A549 (cell line): ENCODE data around the gene MDC1. TPM values are rescaled to one million over a fixed set of nuclear protein-coding genes. Genes with fewer than 3 reads are reported as not detected.
A peak's percentile ranks its signal among the peaks of the same experiment; 100 is the strongest.

Experiments
- ATAC-seq, 2 experiments: fragments of 200-7000 bp in 1 of 2; fragments of >200 bp in 1 of 2; cut with Nextera tagmentation in 1 of 2; cut with Tn5 transposase in 1 of 2; 3 replicates each; pipeline versions ENCODE4 v1.8.0 to v1.9.1; 2018 to 2020; ENCODE audit warnings: mild to moderate bottlenecking in 1 of 2, moderate library complexity in 1 of 2
- CTCF ChIA-PET: fragments of 300-600 bp; sonication (Branson Sonifier 250); formaldehyde crosslinking; extraction: SDS; loops from one replicate; lab custom pipeline; 2021; ENCODE audit warnings: antibody characterized with exemption, inconsistent platforms; lab: Yijun Ruan, JAX
- POLR2A ChIA-PET: fragments of 350-600 bp; formaldehyde crosslinking; extraction: SDS; loops from one replicate; lab custom pipeline; 2021; ENCODE audit warnings: antibody characterized with exemption, inconsistent platforms; lab: Yijun Ruan, JAX
- DNase-seq, 2 experiments: peaks; one replicate each; pipeline versions ENCODE4 v3.0.0 to v3.0.0-alpha.2; 2011 to 2016; ENCODE audit warnings: low read depth in 1 of 2, low spot score in 1 of 2
- FAIRE-seq: peaks from 2 replicates; lab custom pipeline; 2011; peaks lifted over from hg19 to GRCh38; lab: Jason Lieb, UNC
- H3K27ac ChIP-seq, 2 experiments: fragments of >200 bp; sonication (Bioruptor Twin); formaldehyde crosslinking; 3 replicates each; pipeline ENCODE4 v1.5.1; 2016 to 2017
- H3K4me1 ChIP-seq: fragments of >200 bp; sonication (Bioruptor Twin); formaldehyde crosslinking; 3 replicates; pipeline ENCODE4 v1.6.1; 2016
- H3K4me2 ChIP-seq: fragments of >200 bp; sonication (Bioruptor Twin); formaldehyde crosslinking; 3 replicates; pipeline ENCODE4 v1.6.1; 2016
- H3K4me3 ChIP-seq: fragments of >200 bp; sonication (Bioruptor Twin); formaldehyde crosslinking; 3 replicates; pipeline ENCODE4 v1.5.1; 2016
- H3K9me3 ChIP-seq: fragments of >200 bp; sonication (Bioruptor Twin); formaldehyde crosslinking; 3 replicates; pipeline ENCODE4 v1.6.1; 2016
- BHLHE40 ChIP-seq: IDR thresholded peaks from 2 replicates; pipeline ENCODE4 v1.6.1; 2012; ENCODE audit warnings: low read depth, low read length, inconsistent platforms
- CBX2 ChIP-seq: fragments of 200-600 bp; sonication (generic); IDR thresholded peaks from 2 replicates; pipeline ENCODE4 v1.6.1; 2016; ENCODE audit warnings: low read depth, mild to moderate bottlenecking, borderline replicate concordance
- CBX8 ChIP-seq: fragments of 200-600 bp; sonication (generic); IDR thresholded peaks from 2 replicates; pipeline ENCODE4 v1.6.1; 2016
- CHD4 ChIP-seq: fragments of 200-600 bp; sonication (generic); IDR thresholded peaks from 2 replicates; pipeline ENCODE4 v1.6.1; 2016; ENCODE audit warnings: antibody characterized with exemption, mild to moderate bottlenecking, borderline replicate concordance
- EHF ChIP-seq: fragments of 250-450 bp; sonication (Bioruptor Pico); IDR thresholded peaks from 2 replicates; pipeline ENCODE4 v1.5.0; 2020; ENCODE audit warnings: mild to moderate bottlenecking
- EHMT2 ChIP-seq: fragments of 200-600 bp; sonication (generic); IDR thresholded peaks from 2 replicates; pipeline ENCODE4 v1.6.1; 2016; ENCODE audit warnings: antibody characterized with exemption, low read depth, mild to moderate bottlenecking, moderate library complexity
- EP300 ChIP-seq, 2 experiments: fragments of >200 bp; sonication (Bioruptor Twin); formaldehyde crosslinking; IDR thresholded peaks; 2 replicates in 1 of 2; 3 replicates in 1 of 2; pipeline ENCODE4 v1.6.1; 2016 to 2017
- FOXS1 ChIP-seq: fragments of 250-450 bp; sonication (Bioruptor Pico); IDR thresholded peaks from 2 replicates; pipeline ENCODE4 v1.5.0; 2020; ENCODE audit warnings: mild to moderate bottlenecking, moderate library complexity
- HOXB5 ChIP-seq: fragments of 250-450 bp; sonication (Bioruptor Pico); IDR thresholded peaks from 2 replicates; pipeline ENCODE4 v1.5.0; 2020; ENCODE audit warnings: mild to moderate bottlenecking, moderate library complexity
- JUN ChIP-seq, 2 experiments: fragments of >200 bp; sonication (Bioruptor Twin); formaldehyde crosslinking; IDR thresholded peaks; 2 replicates in 1 of 2; 3 replicates in 1 of 2; pipeline ENCODE4 v1.6.1; 2016 to 2017
- JUNB ChIP-seq: fragments of >200 bp; sonication (Bioruptor Twin); formaldehyde crosslinking; IDR thresholded peaks from 2 replicates; pipeline ENCODE4 v1.6.1; 2016
- NFE2L2 ChIP-seq: fragments of 150-350 bp; conservative IDR thresholded peaks from 2 replicates; pipeline ENCODE4 v1.6.1; 2014; ENCODE audit warnings: low read length
- NPAS2 ChIP-seq: fragments of 250-450 bp; sonication (Bioruptor Pico); IDR thresholded peaks from 2 replicates; pipeline ENCODE4 v1.8.0; 2022; ENCODE audit warnings: mild to moderate bottlenecking, moderate library complexity, borderline replicate concordance
- POLR2A ChIP-seq: IDR thresholded peaks from 2 replicates; pipeline ENCODE4 v1.6.1; 2012; ENCODE audit warnings: mild to moderate bottlenecking, low read length
- TP53 ChIP-seq: fragments of 250-450 bp; sonication (Bioruptor Pico); IDR thresholded peaks from 2 replicates; pipeline ENCODE4 v1.5.0; 2021; ENCODE audit warnings: mild to moderate bottlenecking, moderate library complexity
- ZFP36 ChIP-seq: fragments of 450-650 bp; IDR thresholded peaks from 2 replicates; pipeline ENCODE4 v1.6.1; 2014; ENCODE audit warnings: borderline replicate concordance; ENCODE audit not compliant: partially characterized antibody
- ZSCAN20 ChIP-seq: fragments of 250-450 bp; sonication (Bioruptor Pico); IDR thresholded peaks from 2 replicates; pipeline ENCODE4 v1.8.0; 2022; ENCODE audit warnings: mild to moderate bottlenecking, moderate library complexity
- WGBS: methylation state at CpG from one replicate; pipeline ENCODE4 v1.1.6; 2017; ENCODE audit errors: missing lambda C conversion rate; 5-methylcytosine and 5-hydroxymethylcytosine counted together
- polyA plus RNA-seq, 4 experiments: library from polyadenylated mRNA; depleted of rRNA in 3 of 4; stranded (reverse); fragments of >200 nt; fragmentation: RNase III in 1 of 4; extraction: RNeasy Plus Mini Kit Qiagen cat#74134 plus additional on column Dnase treatment in 1 of 4; gene quantifications; 2 replicates in 3 of 4; 3 replicates in 1 of 4; pipeline ENCODE4 v1.2.3, GENCODE V29; 2011 to 2017
- TF ChIP-seq, protein P1 (sequence below): IDR thresholded peaks from 2 replicates; pipeline ENCODE4 v1.6.1; 2012
- TF ChIP-seq, protein P2 (sequence below): fragments of >200 bp; sonication (Bioruptor Twin); formaldehyde crosslinking; IDR thresholded peaks from 3 replicates; pipeline ENCODE4 v1.5.1; 2016
- TF ChIP-seq, protein P3 (sequence below): fragments of 200-600 bp; sonication (generic); IDR thresholded peaks from 2 replicates; pipeline ENCODE4 v1.6.1; 2016; ENCODE audit warnings: antibody characterized with exemption, mild to moderate bottlenecking, moderate library complexity
- TF ChIP-seq, protein P4 (sequence below): fragments of >200 bp; sonication (Bioruptor Twin); formaldehyde crosslinking; IDR thresholded peaks from 2 replicates; pipeline ENCODE4 v1.6.1; 2016
- TF ChIP-seq, protein P5 (sequence below): fragments of 250-450 bp; sonication (Bioruptor Pico); IDR thresholded peaks from 2 replicates; pipeline ENCODE4 v1.5.0; 2020; ENCODE audit warnings: low read depth, mild to moderate bottlenecking, moderate library complexity

The MDC1 gene
- polyA plus RNA-seq, 2 of the 4 experiments (the other 2 are of a cell fraction), result 8.2 to 16.5 TPM

DNA sequence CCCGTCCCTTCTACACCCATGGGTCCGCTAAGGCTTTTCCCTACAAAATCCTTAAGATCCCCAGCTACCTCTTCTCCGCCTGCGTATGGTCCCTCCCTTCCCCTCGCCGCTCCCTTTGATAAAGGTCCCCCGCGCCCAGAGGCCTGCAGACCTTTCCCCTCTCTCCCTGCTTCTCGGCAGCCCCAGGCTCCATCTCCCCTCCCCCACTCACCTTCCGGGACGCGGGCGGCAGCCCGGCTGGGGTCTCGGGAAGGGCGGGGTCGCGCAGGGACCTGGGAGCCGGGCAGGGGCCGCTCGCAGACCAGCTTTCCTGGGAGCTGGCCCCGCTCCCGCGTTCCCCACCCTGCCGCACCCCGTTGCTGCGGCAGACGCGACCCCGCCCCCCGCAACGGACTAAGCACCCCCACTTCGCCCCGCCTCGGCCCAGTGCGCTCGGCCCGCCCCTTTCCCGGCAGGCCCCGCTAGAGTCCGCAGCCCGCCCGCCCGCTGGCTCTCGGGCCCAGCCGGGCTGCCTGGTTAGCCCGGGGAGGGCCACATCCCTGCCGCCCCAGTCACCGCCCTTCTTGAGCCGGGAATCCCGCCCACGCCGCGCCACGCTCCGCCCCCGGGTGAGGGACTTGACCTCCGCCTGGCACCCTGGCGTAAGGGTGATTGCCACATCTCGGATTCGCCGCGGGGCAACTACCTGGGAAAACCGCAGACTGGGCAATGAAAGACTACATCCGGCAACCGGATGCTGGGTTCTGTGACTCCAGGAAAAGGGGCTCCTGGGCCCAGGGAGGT lies 25.4 kb upstream of the MDC1 start, which contains the start of gene FLOT1 (continued):
- TF ChIP-seq ZFP36 (no peak), CBX8 (no peak), CHD4 (no peak), JUN (IDR thresholded peaks at IDR 0.05) (peak; percentile 99 to 100), JUNB (no peak), NPAS2 (CRISPR knock-in tag) (no peak), EP300 (IDR thresholded peaks at IDR 0.05) (peak; percentile 5 to 41; a peak in 2 of 5 replicates), CBX2 (no peak), NFE2L2 (no peak), HOXB5 (CRISPR knock-in tag) (peak; percentile 72), EHMT2 (no peak), BHLHE40 (no peak), FOXS1 (CRISPR knock-in tag) (no peak; the same call in 1 of the 2 replicates), EHF (CRISPR knock-in tag) (peak; percentile 83; the same call in 1 of the 2 replicates)
- TF ChIP-seq, protein P1, sequence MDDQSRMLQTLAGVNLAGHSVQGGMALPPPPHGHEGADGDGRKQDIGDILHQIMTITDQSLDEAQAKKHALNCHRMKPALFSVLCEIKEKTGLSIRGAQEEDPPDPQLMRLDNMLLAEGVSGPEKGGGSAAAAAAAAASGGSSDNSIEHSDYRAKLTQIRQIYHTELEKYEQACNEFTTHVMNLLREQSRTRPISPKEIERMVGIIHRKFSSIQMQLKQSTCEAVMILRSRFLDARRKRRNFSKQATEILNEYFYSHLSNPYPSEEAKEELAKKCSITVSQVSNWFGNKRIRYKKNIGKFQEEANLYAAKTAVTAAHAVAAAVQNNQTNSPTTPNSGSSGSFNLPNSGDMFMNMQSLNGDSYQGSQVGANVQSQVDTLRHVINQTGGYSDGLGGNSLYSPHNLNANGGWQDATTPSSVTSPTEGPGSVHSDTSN, result peak; percentile 98
- TF ChIP-seq, protein P2, sequence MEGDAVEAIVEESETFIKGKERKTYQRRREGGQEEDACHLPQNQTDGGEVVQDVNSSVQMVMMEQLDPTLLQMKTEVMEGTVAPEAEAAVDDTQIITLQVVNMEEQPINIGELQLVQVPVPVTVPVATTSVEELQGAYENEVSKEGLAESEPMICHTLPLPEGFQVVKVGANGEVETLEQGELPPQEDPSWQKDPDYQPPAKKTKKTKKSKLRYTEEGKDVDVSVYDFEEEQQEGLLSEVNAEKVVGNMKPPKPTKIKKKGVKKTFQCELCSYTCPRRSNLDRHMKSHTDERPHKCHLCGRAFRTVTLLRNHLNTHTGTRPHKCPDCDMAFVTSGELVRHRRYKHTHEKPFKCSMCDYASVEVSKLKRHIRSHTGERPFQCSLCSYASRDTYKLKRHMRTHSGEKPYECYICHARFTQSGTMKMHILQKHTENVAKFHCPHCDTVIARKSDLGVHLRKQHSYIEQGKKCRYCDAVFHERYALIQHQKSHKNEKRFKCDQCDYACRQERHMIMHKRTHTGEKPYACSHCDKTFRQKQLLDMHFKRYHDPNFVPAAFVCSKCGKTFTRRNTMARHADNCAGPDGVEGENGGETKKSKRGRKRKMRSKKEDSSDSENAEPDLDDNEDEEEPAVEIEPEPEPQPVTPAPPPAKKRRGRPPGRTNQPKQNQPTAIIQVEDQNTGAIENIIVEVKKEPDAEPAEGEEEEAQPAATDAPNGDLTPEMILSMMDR, result no peak
- TF ChIP-seq, protein P3, sequence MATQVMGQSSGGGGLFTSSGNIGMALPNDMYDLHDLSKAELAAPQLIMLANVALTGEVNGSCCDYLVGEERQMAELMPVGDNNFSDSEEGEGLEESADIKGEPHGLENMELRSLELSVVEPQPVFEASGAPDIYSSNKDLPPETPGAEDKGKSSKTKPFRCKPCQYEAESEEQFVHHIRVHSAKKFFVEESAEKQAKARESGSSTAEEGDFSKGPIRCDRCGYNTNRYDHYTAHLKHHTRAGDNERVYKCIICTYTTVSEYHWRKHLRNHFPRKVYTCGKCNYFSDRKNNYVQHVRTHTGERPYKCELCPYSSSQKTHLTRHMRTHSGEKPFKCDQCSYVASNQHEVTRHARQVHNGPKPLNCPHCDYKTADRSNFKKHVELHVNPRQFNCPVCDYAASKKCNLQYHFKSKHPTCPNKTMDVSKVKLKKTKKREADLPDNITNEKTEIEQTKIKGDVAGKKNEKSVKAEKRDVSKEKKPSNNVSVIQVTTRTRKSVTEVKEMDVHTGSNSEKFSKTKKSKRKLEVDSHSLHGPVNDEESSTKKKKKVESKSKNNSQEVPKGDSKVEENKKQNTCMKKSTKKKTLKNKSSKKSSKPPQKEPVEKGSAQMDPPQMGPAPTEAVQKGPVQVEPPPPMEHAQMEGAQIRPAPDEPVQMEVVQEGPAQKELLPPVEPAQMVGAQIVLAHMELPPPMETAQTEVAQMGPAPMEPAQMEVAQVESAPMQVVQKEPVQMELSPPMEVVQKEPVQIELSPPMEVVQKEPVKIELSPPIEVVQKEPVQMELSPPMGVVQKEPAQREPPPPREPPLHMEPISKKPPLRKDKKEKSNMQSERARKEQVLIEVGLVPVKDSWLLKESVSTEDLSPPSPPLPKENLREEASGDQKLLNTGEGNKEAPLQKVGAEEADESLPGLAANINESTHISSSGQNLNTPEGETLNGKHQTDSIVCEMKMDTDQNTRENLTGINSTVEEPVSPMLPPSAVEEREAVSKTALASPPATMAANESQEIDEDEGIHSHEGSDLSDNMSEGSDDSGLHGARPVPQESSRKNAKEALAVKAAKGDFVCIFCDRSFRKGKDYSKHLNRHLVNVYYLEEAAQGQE, result peak; percentile 47
- TF ChIP-seq, protein P4, sequence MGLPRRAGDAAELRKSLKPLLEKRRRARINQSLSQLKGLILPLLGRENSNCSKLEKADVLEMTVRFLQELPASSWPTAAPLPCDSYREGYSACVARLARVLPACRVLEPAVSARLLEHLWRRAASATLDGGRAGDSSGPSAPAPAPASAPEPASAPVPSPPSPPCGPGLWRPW, result no peak
- TF ChIP-seq, protein P5, sequence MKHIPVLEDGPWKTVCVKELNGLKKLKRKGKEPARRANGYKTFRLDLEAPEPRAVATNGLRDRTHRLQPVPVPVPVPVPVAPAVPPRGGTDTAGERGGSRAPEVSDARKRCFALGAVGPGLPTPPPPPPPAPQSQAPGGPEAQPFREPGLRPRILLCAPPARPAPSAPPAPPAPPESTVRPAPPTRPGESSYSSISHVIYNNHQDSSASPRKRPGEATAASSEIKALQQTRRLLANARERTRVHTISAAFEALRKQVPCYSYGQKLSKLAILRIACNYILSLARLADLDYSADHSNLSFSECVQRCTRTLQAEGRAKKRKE (CRISPR knock-in tag), result 0 out of 2 replicates have a peak, but pooled peaks have one; percentile 19

DNA sequence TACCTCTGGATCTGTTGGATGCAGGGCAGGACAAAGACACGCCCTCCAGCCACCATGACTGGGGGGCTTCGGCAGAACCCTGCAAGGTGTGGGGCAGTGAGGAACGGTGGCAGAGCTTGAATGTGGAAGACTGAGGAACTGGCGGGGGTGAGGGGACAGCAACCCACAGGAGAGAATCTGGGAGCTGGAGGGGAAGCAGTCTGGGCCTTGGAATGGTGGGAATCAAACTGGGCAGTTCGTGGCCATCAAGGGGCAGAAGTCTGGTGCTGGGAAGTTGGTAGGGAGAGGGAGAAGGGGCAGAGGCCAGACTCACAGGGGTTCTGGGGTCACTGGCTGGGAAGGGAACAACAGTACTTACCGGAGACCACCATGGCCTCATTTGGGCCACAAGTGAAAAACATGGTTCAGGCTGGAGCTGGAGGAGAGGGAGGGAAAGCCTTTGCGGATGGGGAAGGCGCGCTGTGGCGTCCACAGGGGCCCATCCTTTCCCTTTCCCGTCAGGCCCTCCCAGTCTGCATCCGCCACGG lies 24.8 kb upstream of the MDC1 start:
- DNase-seq (no peak), ATAC-seq (peak in 1 of 2 experiments; percentile 58; a peak in 4 of 6 replicates), FAIRE-seq (no peak)
- peak overlapping the region; percentile 99 for H3K4me3 ChIP-seq
- ChIA-PET CTCF (interaction anchor here (0.5 to 4.7 kb wide), 10 partner anchors 12 to 137 kb away, joined by 3 to 37 read pairs (median 4); no protein-coding TSS in a partner anchor), POLR2A (interaction anchor here (0.8 to 4.4 kb wide), 15 partner anchors 9 to 126 kb away, joined by 3 to 78 read pairs (median 4); partner anchors contain the start of gene MDC1)
- H3K27ac ChIP-seq, result peak overlapping the region; percentile 97 to 98
- H3K4me2 ChIP-seq, result peak overlapping the region; percentile 89
- H3K4me1 ChIP-seq, result peaks cover 58% of the 10 kb centered on the region
- no peaks in the 10 kb centered on the region for H3K9me3 ChIP-seq
- TF ChIP-seq NFE2L2 (no peak), TP53 (CRISPR knock-in tag) (peak; percentile 14; the same call in 1 of the 2 replicates), POLR2A (peak; percentile 21; the same call in 1 of the 2 replicates), ZSCAN20 (CRISPR knock-in tag) (no peak)
- WGBS, result 12% methylated on average over 13 of the region's 13 CpGs
